Fibroblast of skin of left quadriceps (primary cell): ENCODE data around the gene PPP3R1.

Source experiments
- DNase-seq, 2 experiments: peaks; one replicate each; pipeline ENCODE4 v3.0.0-alpha.2; 2013; ENCODE audit warnings: low read depth in 2 of 2

PPP3R1 gene

GRCh38 chr2:68234405-68234804 is 17.9 kb downstream of the PPP3R1 start:
- DNase-seq, result no peak

- no peak for DNase-seq
Measured at GRCh38 chr2:68231061-68231372, 21.3 kb downstream of the PPP3R1 start.

GRCh38 chr2:68230241-68231060 is 21.9 kb downstream of the PPP3R1 start:
- DNase-seq, result peak; percentile 36 to 47

- no peak for DNase-seq
Measured at GRCh38 chr2:68226794-68227193, 25.5 kb downstream of the PPP3R1 start.

- DNase-seq, result no peak
Measured at GRCh38 chr2:68225119-68225632, 27.2 kb downstream of the PPP3R1 start.

GRCh38 chr2:68223419-68223818 is 28.9 kb downstream of the PPP3R1 start:
- DNase-seq, result no peak

GRCh38 chr2:68222287-68222686 is 30.0 kb downstream of the PPP3R1 start:
- DNase-seq, result no peak

- no peak for DNase-seq
Measured at GRCh38 chr2:68218343-68218901, 33.9 kb downstream of the PPP3R1 start.

- no peak for DNase-seq
Measured at GRCh38 chr2:68217729-68218128, 34.6 kb downstream of the PPP3R1 start.

GRCh38 chr2:68216454-68217310 is 35.6 kb downstream of the PPP3R1 start:
- DNase-seq, result peak; percentile 45 to 46

GRCh38 chr2:68214381-68214780 is 38.0 kb downstream of the PPP3R1 start:
- no peak for DNase-seq

- DNase-seq, result no peak
Measured at GRCh38 chr2:68206793-68207192, 45.5 kb downstream of the PPP3R1 start.

GRCh38 chr2:68203587-68203986 is 48.7 kb downstream of the PPP3R1 start:
- no peak for DNase-seq

- DNase-seq, result no peak
Measured at GRCh38 chr2:68200157-68200787, 52.1 kb downstream of the PPP3R1 start.

GRCh38 chr2:68196120-68196716 is 56.1 kb downstream of the PPP3R1 start:
- no peak for DNase-seq

GRCh38 chr2:68195096-68195495 is 57.2 kb downstream of the PPP3R1 start:
- DNase-seq, result no peak

GRCh38 chr2:68193787-68194372 is 58.5 kb downstream of the PPP3R1 start:
- DNase-seq, result no peak

- no peak for DNase-seq
Measured at GRCh38 chr2:68193144-68193543, 59.2 kb downstream of the PPP3R1 start.

GRCh38 chr2:68190991-68191731 is 61.2 kb downstream of the PPP3R1 start:
- peak; percentile 75 for DNase-seq

GRCh38 chr2:68189991-68190784 is 62.1 kb downstream of the PPP3R1 start:
- DNase-seq, result no peak
